HG02798 (cell line): Measurements from ENCODE around the gene TFAP2A.

Experiments
- ATAC-seq: cut with Tn5 transposase; IDR thresholded peaks from one replicate; pipeline ENCODE4 v1.9.1; 2021; ENCODE audit warnings: mild to moderate bottlenecking; ENCODE audit not compliant: unreplicated experiment, poor library complexity

Gene TFAP2A

DNA sequence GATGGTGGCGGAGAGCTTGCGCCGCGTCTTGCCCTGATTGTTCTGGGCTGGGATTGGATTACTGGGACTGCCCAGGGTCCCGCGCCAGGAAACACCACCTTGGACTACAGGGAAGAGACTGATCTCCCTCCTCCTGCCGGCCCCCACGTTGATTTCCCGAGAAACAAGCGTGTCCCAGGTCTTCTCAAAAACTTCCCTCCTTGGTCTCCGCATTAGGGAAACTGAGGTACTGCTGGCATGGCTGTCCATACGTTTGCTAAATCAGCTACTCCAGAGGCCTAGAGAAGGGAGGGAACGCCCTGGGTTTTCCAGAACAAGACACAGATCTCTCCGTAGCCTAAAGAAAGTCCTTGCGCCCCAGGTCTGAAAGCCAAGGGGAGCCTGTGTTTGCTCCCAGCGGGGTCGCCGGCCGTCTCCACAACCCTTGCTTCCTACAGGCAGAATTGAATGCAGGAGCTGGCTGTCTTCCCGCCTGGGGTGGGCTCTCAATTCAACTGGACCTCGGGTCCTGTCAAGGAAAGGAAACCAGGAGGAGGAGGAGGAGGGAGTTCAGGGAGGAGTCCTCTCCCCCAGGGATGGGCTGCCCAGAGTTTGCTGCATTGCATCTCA lies 29.2 kb downstream of the TFAP2A start:
- no peak for ATAC-seq

DNA sequence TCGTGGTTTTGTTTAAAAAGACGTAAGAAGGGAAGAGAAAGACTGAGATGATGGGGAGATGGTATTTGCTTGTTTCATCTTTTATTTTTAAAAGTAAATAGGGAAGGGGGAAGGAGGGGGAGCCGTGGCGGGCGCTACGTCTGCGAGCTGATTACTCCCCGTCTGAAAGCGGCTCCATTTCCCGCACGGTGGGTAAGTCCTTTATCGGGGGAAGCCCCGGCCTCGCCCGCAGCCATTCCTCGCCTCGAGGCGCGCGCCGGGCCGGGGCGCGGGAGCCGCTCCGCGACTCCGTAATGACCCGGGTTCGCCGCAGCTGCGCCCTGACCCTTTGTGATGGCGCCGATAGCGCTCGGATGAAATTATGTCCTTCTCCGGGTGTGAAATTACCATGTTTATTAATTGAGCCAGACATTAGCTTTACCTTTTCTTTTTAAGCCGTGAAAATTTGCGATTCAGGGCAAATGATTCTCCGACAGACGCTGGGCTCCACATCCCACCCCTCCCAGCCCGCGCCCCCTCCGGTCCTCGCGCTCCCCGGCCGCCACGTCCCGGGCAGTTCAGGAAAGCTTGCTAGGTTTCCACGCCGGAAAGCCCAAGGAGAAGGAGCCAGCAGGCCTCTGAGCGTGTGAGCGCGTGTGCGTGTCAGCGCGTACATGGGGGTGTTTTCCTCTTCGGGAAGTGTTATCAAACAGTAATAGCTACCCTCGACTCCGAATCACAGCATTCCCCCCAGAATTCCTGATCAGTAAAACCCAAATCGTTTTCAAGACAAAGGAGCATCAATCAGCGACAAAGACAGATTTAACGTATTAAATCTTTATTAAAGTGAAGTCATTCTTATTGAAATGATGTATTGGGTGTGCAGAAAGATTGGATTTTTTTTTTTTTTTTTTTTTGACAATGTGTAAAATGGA lies 30.0 kb downstream of the TFAP2A start:
- no peak for ATAC-seq

DNA sequence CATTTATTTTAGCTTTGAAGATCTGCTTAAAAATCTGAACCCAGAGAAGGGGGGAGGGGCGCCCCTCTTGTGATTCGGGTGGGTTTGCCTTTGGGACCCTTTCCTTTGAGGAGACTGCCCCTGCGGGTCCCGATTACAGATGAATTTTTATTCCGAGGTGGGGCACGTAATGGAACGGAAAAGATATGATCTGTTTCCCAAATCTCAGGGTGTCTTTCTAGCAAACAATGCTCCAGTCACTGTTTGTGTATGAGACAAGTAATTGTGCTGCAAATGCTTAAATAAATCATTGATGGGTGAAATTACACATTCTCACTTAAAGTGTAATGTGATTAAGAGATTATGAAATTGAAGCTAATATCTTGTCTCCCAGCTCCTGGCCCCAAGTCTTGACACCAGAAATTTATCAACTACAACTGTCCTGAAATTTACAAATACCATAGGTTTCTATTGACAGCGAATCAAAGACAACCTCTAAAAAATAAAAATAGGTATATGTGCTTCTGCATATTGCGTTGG lies 30.7 kb downstream of the TFAP2A start:
- ATAC-seq: no peak

DNA sequence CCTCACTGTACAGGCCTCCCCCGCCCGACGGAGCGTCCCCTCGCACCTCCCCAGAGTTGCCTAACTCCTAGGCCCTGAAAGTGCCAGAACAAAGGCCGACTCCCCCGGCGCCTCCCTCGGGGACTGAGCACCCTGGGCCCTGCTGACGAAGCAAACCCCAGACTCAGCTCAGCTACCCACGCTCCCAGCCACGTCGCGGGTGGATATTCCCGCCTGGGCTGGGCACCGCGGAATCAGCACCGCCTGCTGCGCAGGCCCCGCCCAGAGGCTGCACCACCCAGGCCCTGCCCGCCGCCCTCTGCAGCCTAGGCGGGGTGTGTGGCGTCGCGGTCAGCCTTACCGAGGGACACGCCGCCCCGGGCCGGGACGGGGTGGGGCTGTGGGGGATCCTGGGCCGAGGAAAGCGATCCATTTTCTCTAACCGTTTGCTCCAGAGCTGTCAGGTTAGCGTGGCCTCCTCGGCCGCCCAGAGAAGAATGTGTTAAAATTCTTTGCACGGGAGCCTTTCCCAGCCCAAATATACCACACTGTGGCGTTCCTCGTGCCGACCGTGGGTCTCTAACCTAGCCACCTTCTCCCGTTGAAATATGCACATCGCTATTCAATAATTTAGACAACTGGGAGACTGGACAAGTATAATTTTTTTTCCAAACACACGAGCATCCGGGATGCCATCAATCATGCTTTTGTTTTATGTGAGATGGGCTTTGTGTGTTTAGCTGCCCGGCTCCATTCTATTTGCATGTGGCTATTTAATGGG lies 31.4 kb downstream of the TFAP2A start:
- peak; percentile 62 for ATAC-seq

DNA sequence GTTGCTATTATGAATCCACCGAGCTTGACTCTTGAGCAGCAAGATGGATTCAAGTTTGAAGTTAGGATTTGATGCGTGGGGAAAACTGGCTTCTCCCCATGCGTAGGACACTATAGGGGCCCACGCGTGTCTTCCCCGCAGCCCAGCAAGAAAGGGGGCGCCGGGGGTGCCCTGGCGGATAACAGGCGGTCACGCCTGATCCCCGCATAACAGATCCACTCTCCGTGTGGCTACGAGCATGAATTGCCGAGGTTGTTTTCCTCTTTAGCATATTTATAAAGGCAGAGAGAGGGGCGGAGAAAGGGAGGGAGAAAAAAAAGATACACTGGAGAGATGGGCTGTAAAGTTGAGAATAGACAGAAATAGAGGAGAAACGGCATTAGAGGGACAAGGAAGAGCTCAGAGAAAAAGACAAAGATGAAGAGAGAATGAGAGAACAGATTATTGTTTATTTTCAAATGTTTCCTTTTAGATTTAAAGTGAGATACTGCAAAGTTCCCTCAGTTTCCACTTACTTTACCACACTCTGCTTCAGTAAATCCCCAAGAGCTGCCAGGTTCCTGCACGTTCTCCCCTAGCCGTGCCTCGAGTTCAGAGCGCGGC lies 32.0 kb downstream of the TFAP2A start:
- ATAC-seq: no peak

DNA sequence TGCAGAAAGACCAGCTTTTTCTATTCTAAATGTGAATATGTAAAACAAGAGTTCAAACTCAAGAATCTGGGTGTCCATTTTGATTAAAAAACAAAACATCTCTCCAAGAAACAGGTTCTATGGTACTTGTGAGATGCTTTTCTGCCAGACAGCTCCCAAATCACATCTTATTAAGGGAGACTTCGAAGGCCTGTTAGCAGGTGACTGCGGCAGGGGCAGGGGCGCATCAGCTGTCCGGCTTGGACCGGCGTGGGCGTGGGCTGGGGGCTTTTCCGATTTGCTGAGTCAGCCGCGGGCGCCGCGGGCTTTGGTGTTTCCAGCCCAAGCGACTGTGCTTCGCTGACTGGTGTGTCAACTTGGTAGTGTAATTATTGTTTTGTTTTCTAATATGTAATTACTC lies 32.6 kb downstream of the TFAP2A start:
- ATAC-seq: no peak

- ATAC-seq: no peak
These were observed 33.1 kb downstream of the TFAP2A start for GRCh38 chr6:10381830-10382208.

- ATAC-seq: peak; percentile 50
These were observed 33.6 kb downstream of the TFAP2A start for GRCh38 chr6:10381133-10381829.

DNA sequence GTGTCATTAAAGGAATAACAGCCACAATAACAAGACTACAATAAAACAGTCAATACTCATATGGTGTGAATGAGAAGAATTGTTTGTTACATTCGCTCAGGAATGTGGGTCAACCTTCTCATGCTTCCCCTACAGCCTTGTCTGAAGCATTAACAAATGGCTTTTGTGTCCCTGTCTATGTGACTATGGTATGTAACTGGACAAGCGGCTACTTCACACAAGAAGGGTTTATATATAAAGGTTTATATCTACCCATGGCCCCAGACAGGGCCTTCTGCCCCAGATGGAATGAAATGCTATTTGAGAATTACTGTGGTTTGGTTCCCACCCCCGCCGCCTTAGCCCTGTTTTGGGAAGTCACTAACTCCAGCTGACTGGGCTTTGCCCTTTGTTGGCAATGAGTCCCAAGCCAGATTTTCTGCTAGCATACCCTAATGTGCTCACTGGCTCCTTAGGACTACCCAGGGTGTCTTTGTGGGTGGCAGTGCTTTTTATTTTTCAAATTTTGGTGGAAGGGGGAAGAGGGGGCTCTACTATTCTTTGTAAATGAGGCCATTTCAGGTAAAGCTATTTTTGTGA lies 39.4 kb downstream of the TFAP2A start:
- no peak for ATAC-seq

- ATAC-seq: no peak
These were observed 41.1 kb downstream of the TFAP2A start for GRCh38 chr6:10373642-10374359.

DNA sequence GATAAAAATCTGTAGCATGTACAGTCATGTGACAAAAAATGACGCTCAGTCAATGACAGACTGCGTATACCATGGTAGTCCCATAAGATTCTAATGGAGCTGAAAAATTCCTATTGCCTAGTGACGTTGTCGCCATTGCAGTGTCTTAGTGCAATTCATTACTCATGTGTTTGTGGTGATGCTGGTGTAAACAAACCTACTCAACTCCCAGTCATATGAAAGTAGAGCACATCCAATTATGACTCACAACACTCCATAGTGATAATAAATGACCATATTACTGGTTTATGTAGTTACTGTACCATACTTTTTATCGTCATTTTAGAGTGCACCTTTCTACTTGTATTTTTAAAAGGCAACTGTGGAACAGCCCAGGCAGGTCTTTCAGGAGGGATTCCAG lies 45.0 kb downstream of the TFAP2A start:
- ATAC-seq: peak; percentile 54

- ATAC-seq: no peak
These were observed 46.0 kb downstream of the TFAP2A start for GRCh38 chr6:10368861-10369260.

DNA sequence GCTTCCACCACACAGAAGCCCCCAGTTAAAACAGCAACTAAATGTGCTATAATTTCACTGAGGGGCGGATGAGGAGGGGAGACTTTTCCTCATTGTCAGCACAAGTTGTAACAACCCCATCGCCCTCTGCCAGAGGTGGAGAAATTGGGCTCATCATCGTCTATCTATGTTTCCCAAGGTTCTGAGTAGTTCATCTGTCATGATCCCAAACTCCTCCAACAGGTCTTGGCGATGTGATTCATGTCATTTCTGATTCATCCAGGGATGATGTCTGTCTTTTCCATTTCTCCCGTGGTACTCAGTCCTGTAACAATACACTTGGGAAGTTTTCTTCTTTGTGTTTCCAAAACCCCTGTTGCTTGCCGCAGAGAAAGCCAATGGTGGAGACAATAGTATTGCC lies 51.0 kb downstream of the TFAP2A start:
- no peak for ATAC-seq

GRCh38 chr6:10362300-10362699 lies 52.6 kb downstream of the TFAP2A start:
- ATAC-seq: no peak

GRCh38 chr6:10361428-10361827 lies 53.4 kb downstream of the TFAP2A start:
- no peak for ATAC-seq

DNA sequence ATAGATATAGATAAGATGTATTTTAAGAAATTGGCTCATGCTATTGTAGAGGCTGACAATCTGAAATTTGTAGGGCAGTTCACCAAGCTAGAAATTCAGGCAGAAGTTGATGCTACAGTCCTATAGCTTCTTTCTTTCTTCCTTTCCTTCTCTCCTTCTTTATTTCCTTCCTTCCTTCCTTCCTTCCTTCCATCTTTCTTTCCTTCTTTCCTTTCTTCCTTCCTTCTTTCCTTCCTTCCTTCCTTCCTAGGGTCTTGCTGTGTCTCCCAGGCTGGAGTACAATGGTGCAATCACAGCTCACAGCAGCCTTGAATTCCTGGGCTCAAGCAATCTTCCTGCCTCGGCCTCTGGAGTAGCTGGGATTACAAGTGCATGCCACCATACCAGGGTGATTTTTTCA lies 55.3 kb downstream of the TFAP2A start:
- ATAC-seq: no peak

DNA sequence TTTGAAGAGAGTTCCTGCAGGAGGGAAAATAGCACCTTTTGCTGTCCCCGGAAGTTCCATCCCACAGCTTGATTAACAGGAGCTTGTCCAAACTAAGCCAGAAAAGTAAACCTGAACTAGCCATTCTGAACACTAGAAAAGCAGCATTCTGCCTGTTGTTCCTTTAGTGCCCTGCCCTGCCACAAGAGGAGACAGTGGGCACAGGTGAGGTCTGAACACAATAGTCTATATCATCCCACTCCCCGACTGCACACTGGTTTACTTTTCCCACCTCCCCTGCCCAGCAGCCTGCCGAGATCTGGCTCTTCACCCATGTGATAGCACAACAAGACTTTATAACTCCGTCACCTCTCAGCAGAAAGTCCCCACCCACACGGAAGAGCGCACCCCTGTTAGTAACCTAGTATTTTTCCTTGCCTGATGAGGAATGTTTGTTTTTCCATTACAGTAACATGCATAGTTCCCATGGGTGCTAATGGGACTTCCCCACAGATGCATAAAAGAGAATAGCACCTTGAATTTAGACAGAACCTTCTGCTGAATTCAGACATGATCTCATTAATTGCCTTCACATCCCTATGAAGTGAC lies 59.7 kb downstream of the TFAP2A start:
- peak; percentile 76 for ATAC-seq

DNA sequence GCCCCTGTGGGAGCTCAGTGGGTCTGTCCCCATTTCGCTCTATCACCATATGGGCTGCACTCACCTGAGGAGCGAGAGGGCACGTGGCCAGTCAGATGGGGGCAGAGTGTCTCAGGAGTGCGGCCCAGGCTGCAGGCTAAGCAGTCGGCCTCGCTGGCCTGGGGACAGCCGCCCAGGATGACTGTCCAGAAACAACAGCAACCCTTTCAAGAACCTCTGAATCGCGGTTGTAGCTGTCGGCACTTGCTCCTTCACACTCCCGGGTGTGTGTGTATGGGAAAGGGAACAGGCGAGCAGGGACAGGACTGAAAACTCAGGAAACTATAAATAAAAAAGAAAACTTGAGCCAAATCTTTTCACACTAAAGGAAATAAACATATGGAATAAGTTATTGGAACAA lies 63.1 kb downstream of the TFAP2A start:
- no peak for ATAC-seq

GRCh38 chr6:10350720-10351119 lies 64.2 kb downstream of the TFAP2A start:
- ATAC-seq: no peak
